ENCODE results near the gene PLAC9. TPM values are rescaled to one million over a fixed set of nuclear protein-coding genes. Genes with fewer than 3 reads are reported as not detected.
A peak's percentile ranks its signal among the peaks of the same experiment; 100 is the strongest.

Gene PLAC9
- total RNA-seq, 1 donor from 2014 or later = not detected

- H3K4me3 ChIP-seq (ENCODE audit: low read depth, low read length) = no peak overlapping the region
- peaks cover 7% of the 10 kb centered on the region for H3K36me3 ChIP-seq (ENCODE audit: control insufficient read depth, insufficient read depth, low read length)
- H3K27me3 ChIP-seq (ENCODE audit: control insufficient read depth, insufficient read depth, low read length) = no peaks in the 10 kb centered on the region
- DNase-seq (ENCODE audit: low read depth) (no peak), FAIRE-seq (peak; percentile 75)
- TF ChIP-seq CTCF (IDR thresholded peaks at IDR 0.05; ENCODE audit: insufficient read depth, low read length, severe bottlenecking) = no peak
These were observed 42.3 kb downstream of the PLAC9 start for GRCh38 chr10:80174641-80175395.

GRCh38 chr10:80176526-80176925 is 44.0 kb downstream of the PLAC9 start:
- no peak for FAIRE-seq
- no peak for TF ChIP-seq CTCF (IDR thresholded peaks at IDR 0.05; ENCODE audit: insufficient read depth, low read length, severe bottlenecking)
- H3K27me3 ChIP-seq (ENCODE audit: control insufficient read depth, insufficient read depth, low read length) = no peaks in the 10 kb centered on the region
- H3K4me3 ChIP-seq (ENCODE audit: low read depth, low read length) = no peak overlapping the region
- DNase-seq (ENCODE audit: low read depth) = no peak
- H3K36me3 ChIP-seq (ENCODE audit: control insufficient read depth, insufficient read depth, low read length) = peaks cover 7% of the 10 kb centered on the region

GRCh38 chr10:80177781-80178636 is 45.5 kb downstream of the PLAC9 start:
- TF ChIP-seq CTCF (IDR thresholded peaks at IDR 0.05; ENCODE audit: insufficient read depth, low read length, severe bottlenecking) = no peak
- Histone ChIP-seq H3K4me3 (ENCODE audit: low read depth, low read length) (no peak overlapping the region), H3K27me3 (ENCODE audit: control insufficient read depth, insufficient read depth, low read length) (no peaks in the 10 kb centered on the region), H3K36me3 (ENCODE audit: control insufficient read depth, insufficient read depth, low read length) (peaks cover 5% of the 10 kb centered on the region)
- no peak for DNase-seq (ENCODE audit: low read depth)
- no peak for FAIRE-seq

GRCh38 chr10:80182986-80183385 is 50.5 kb downstream of the PLAC9 start:
- DNase-seq (ENCODE audit: low read depth) = no peak
- H3K4me3 ChIP-seq (ENCODE audit: low read depth, low read length) = no peak overlapping the region
- peaks cover 6% of the 10 kb centered on the region for H3K36me3 ChIP-seq (ENCODE audit: control insufficient read depth, insufficient read depth, low read length)
- no peak for TF ChIP-seq CTCF (IDR thresholded peaks at IDR 0.05; ENCODE audit: insufficient read depth, low read length, severe bottlenecking)
- FAIRE-seq = no peak
- no peaks in the 10 kb centered on the region for H3K27me3 ChIP-seq (ENCODE audit: control insufficient read depth, insufficient read depth, low read length)

- FAIRE-seq = no peak
These were observed 50.9 kb downstream of the PLAC9 start for GRCh38 chr10:80183436-80183835.

More at GRCh38 chr10:80183436-80183835, 50.9 kb downstream of the PLAC9 start:
- Histone ChIP-seq H3K27me3 (ENCODE audit: control insufficient read depth, insufficient read depth, low read length) (no peaks in the 10 kb centered on the region), H3K4me3 (ENCODE audit: low read depth, low read length) (no peak overlapping the region), H3K36me3 (ENCODE audit: control insufficient read depth, insufficient read depth, low read length) (peaks cover 6% of the 10 kb centered on the region)
- no peak for DNase-seq (ENCODE audit: low read depth)
- no peak for TF ChIP-seq CTCF (IDR thresholded peaks at IDR 0.05; ENCODE audit: insufficient read depth, low read length, severe bottlenecking)

Measured in bronchial epithelial cell (primary cell).